ENCODE measurements around the gene GANAB.
"Not testable (repeated sequence)": the region's sequence is repeated elsewhere in the genome, so short reads cannot be mapped to it uniquely, and the experiment has no call there.

The GANAB gene

DNA sequence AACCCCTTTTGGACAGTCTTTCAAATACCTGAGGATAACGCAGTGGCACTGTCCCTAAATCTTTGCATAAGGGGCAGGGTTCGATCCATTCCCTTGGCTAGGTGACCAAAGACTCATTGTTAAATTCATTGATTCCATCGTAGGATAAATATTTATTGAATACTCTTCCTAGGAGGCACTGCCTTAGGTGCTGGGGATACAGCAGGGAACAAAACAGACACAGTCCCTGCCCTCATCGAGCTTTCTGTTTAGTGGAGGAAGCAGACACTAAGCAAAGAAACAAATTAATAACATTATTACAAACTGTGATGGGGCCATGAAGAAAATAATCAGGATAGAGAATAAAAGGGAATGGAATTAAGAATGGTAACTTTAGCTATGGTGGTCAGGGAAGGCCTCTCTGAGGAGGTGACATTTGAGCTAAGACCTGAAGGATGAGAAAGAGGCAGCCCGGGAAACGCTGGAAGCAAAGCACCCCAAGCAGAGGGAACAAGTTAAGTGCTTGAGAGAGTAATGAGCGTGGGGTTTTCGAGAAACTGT, 25.3 kb downstream of the GANAB start:
- DNase-seq, result no peak

DNA sequence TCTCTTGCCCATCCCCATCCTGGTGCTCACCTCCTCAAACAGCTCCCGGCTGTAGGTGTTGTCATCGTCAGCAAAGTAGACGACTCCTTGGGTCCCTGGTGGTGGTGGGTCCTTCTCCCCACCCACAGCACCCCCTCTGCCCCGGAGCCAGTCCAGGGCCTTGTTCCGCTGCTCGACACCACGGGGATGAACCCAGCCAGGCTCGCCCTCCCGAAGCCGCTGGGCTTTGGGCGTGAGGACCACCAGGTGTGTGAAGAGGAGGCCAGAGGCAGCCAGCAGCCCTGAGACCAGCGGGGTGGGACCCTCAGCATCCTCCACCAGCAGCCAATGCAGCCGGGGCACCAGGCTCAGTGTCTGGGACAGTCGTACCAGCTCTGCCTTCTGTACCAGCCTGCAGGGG, 29.5 kb downstream of the GANAB start:
- not testable (repeated sequence) for DNase-seq

DNA sequence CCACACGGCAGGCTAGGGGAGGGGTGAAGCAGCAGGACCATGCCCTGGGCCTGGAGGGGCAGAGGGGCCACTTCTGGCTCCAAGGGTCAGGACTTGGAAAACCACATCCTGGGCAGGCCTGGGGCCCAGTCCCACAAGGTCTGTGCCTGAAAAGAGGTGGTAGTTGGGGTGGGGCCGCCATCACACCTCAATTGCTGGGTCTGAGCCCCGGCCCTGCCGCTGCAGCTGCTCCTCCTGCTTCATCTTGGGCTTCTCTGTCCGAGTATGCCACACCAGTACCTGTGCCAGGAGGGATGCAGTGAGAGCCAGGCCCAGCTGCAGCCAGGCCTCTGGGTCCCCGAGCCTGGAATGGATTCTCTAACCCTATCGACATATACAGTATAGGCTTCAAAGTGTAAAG, 30.9 kb downstream of the GANAB start:
- DNase-seq, result no peak

DNA sequence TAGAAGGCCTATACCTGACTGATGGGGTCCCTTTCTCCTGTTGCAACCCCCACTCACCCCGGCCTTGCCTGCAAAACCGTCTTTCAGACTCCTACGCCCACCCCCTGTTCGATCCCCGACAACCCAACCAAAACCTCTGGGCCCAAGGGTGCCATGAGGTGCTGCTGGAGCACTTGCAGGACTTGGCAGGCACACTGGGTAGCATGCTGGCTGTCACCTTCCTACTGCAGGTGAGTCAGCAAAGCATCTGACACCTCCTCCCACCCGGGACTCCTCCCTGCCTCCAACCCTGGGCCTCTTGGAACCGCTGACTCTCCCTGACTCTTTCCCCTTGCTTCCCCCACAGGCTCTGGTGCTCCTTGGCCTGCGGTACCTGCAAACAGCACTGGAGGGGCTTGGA, 32.1 kb downstream of the GANAB start:
- DNase-seq, result no peak

DNA sequence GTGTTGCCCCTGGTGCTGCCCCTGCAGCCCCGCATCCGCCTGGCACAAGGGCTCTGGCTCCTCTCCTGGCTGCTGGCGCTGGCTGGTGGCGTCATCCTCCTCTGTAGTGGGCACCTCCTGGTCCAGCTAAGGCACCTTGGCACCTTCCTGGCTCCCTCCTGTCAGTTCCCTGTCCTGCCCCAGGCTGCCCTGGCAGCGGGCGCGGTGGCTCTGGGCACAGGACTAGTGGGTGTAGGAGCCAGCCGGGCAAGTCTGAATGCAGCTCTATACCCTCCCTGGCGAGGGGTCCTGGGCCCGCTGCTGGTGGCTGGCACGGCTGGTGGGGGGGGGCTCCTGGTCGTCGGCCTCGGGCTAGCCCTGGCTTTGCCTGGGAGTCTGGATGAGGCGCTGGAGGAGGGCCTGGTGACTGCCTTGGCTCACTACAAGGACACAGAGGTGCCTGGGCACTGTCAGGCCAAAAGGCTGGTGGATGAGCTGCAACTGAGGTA, 33.1 kb downstream of the GANAB start:
- DNase-seq, result no peak

DNA sequence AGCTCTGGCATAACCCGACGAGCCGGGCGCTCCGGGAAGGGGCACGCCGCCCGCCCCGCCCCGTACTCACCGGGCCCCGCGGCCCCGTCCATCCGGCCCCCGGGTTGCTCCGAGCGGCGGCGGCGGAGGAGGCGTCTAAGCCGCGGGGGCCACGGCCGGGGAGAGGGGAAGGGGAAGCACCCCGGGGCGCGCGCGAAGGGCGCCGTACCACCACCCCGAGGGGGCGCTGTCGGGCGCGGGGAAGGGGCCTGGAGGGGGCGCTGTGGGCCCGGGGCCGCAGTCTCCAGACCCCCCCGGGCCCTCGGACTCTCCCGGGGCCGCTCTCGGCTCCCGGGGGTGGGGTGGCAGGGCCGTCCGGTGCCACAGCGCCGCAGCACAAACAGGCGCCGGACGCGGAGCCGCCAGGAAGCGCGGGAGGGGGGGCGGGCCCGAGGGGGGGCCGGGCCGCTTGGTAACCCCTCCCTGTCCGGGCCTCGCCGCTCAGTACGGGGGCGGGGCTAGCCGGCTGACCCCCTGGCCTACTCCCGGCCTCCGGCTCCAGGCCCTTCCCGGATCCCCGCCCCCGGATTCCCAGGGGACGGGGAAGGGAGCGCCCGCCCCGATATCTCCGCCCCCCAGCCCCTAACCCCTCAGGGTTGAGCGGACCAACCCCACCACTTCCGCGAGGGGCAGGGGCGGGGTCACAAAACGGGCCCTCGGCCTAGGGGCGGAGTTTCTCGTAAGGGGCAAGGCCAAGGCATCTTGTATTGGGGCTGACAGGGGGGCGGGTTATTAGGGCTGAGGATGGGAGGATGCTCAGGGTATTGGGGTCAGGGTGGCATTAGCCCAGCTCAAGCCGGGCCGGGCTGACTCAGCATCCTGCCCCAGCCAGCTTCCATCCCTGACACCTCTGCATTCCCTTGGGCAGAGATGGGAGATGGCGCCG, 33.8 kb downstream of the GANAB start, which contains the start of the genes EML3 and ROM1:
TSS of gene EML3 (minus strand) at position 410 of the 925 bp plus-strand sequence. CDS start at position 92, 318 bp downstream.
TSS of gene ROM1 (plus strand) at position 892 of the 925 bp plus-strand sequence. CDS start at position 917, 25 bp downstream.
- DNase-seq, result peak; percentile 71 to 76

DNA sequence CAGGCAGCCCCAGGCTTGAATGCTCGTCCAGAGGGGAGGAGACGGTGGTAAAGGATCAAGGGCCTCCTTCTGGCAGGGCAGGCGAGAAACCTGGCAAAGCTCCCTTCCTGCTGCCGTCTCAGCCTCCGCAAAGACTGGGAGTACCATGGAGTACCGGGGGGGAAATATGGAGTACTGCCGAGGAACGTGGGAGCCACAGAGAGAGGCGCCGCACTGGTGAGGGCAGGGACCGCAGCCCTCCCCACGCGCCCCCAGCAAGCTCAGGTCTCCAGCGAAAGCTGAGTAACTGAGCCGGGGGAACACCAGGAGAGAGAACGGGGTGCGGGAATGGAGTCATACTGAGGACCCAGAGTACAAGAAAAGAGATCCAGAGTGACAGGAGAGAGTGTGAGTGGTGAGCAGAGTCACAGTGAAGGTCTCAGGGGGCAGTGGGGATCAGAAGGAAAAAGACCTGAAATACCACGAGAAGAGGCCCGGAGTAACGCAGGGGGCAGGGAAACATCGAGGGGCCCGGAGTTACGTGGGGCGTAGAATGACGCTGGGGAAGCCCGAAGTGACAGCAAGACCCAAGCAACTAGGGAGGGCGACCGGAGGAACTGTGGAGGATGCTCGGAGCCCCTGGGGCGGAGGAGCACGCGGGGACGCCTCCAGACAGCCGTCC, 34.6 kb downstream of the GANAB start:
- peak; percentile 62 to 66 for DNase-seq

DNA sequence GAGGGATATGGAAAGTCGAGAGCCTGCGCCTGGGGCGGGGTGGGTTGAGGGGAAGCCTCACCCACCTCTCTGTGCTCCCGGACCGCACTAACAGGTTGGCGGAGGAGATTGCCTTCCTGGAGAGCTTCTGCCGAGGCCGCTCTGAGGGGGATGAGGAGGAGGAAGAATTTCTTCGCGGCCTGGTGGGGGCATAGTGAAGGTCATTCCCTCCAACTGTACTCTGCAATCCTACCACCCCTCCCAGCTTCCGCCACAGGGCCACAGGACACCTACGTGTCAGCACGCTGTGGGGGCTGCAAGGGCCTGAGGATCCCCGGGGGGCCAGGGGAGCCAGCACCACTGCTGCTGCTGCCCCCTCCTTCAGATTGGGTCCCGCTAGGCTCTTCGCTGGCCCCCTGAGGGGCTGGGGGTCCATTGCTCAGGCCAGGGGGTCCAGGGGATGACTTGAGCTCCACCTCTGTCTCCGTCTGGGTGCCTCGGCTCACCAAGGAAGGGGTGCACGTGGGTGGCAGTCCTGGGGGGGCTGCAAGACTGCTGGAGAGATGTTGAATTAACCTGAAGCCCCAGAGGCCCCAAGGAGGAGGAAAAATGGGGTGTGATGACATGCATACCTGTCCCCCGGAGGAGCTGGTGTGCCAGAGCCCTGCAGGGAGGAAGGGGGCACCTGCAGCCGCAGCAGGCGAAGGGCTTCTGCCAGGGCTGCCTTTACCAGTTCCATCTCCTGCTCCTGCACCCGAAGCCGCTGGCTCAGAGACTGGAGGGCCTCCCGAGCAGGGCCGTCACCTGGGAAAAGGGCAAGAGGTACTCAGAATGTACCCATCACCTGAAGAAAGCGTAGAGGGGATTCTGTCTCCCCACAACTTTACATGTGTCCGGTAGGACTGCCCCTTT, 35.4 kb downstream of the GANAB start:
- no peak for DNase-seq

DNA sequence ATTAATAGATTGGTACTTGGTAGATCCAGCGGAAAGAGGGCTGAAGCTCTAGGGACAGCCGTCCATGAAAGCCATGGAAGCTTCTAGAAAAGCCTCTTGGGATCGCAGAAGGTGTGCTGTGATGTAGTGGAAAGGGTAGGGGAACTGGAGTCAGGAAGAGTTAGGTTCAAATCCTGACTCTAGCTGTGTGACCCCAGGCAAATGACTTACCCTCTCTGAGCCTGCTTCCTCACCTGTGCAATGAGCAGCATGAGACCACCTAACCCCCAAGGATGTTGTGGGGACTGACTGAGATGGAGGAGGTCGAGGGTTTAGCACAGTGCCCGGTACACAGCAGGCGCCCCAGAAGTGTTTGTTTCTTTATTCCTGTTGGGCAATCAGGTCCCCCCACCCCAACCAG, 36.0 kb downstream of the GANAB start:
- no peak for DNase-seq

DNA sequence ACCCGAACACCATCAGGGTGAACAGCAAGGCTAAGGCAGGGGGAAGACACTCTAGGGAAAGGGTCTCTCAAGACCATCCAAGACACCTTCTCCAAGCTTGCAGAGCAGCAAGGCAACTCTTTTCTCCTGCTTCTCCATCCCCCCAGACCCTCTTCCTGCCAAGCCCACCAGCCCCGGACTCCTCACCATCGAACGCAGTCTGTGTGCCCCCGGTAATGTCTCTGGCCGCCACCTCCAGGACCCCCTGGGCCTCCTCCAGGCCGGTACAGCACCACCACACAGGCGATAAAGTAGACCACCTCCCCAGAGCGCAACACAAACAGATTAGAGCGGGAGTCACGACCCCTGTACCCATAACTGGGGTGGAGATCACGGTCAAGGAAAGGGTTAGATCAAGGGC, 37.6 kb downstream of the GANAB start:
- DNase-seq, result no peak

DNA sequence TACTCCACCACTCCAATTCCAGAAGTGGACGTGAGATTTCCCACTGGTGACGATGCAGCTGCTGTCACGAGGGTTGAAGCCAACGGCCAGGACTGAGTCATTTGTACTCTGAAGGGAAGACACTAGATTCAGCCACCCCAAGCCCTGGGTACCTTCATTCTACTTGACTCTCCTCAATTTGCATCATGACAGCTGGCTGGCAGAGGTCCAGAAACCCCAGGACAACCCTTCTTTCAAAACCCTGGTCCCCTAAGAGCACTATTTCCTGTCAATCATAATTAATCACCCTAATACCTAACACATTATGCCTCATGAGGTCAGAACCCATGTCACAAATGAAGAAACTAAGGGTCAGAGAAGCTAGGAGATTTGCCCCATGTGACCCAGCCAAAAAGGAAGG, 38.7 kb downstream of the GANAB start:
- no peak for DNase-seq

DNA sequence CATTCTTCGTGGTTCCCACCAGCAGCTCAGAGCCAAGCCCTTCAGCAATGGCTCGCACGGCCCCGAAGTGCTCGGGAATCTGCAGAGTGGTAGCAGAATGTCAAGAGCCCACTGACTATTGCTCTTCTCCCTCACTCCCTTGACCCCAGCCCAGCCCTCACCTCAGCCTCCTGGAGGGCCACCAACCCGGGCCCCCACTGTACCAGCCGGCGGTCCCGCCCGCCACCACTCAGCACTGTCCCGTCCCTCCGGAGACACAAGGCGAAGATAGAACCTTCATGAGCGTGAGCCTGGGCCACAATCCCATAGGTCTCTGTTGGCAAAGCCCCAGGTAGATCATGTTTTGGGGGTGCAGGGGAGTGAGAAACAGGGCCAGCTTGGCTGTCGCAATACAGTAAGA, 40.5 kb downstream of the GANAB start:
- DNase-seq, result no peak

DNA sequence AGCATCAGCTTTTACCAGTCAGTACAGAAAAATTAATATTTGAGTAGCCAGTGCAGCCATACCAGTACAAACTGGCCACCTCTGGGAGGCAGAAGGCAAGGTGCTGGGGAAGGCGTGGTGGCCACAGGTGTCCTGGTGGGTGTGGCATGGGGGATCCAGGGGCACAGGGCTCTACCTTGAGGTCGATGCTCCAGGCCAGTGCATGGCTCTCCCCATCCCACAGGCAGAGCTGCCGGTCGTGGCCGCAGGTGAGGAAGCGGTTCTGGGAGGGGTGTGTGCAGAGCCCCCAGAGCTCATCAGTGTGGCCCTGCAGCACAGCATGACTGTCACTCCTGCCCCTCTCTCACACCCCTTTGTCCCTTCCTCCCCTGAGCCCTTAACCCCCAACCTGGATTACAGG, 40.9 kb downstream of the GANAB start:
- no peak for DNase-seq

DNA sequence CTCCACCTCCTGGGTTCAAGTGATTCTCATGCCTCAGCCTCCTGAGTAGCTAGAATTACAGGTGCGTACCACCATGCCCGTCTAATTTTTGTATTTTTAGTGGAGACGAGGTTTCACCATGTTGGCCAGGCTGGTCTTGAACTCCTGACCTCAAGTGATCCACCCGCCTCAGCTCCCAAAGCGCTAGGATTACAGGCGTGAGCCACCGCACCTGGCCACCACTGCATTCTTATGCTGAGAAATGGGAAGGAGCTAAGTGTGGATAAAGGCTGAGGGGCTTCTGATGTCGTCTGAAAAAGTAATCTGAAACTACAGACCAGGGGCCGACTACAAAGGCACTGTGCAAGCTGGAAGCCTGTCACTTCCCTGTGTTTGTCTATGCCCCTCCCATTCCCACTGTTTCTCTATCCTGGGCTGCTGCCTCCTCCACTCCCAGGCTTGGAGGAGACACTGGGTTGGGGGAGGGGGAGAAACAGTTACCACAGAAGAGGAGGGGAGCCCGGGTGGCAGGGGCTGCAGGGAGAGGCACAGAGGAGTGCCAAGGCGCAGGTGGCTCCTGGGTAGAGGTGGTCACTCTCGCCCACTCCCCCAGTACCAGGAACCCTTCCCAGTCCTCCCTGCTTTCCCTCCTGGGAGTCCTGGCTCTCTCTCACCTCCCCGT, 41.8 kb downstream of the GANAB start:
- DNase-seq, result no peak

DNA sequence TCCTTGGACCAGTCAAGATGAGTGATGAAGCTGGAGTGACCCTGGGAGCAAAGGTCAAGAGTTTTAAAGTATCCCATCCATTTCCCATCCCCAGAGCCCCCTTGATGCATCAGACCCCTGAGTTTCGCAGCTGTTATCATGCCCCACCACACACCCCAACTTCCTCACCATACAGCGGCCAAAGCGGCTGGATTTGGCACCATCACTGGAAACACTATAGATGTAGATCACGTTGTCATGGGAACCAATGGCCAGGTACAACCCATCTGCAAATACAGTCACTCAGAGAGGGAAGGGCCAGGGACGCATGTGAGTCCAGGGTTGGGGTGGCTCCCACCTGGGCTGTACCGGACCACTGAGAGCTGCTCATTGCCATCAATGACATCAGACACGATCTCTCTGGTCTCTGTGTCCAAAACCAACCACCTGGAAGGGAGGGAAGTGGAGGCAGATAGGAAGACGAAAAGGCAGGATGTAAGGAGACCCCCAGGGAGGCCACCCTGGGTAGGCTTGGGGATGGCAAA, 42.6 kb downstream of the GANAB start:
- no peak for DNase-seq

DNA sequence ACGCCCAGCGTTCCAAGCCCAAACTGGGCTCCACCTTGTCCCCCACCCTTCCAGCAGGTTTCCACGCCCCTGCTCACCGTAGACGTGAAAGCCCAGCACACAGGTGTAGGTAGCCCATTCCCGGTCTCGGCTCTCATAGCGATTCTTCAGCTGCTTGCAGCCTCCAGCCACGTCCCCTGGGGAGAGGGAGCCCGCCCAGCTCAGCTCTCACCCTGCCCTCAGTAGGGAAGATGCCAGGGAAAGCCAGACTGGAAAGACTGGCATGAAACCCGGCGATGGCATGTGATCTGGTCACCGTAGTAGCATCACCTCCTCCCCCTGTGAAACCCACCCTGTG, 43.4 kb downstream of the GANAB start:
- DNase-seq, result no peak

DNA sequence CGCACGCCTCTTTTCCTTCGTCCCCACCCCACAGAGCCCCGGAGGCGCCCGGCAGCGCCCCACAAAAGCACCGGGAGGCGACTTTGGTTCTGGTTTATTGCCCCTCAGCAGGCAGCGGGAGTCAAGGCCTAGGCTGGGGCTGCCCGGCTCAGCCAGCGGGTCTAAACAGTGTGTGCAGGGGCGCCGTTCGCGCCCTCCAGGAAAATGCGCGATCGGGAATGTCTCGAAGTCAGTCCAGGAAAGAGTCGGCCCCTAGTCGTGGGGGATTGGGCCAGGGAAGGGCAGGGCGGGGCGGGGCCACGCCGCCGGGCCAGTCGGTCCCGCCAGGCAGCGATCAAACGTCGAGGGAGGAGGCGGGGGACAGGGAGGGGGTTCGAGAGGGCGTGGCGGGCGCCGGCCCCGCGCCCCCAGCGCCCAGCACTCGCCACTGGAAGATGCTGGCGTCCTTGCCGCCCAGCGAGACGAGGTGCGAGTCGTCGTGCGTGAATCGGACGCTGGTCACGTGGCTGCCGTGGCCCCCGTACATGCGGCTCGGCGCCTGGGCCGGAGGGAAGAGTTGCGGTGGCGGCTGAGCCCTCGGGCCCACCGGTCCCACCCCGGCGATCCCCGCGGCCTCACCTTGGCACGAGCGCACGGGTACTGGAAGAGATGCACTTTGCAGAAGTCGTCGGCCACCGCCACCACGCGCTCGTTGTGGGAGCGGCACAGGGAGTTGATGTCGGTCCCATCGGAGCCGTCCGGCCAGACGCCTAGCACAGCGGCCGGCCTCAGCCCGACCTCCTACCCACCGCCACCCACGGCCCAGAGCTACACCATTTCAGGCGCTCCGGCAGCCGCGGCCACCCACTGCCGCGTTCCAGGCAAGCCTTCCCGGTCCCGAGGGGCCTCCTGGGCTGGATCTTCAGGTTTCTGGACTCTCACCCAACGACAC, 44.0 kb downstream of the GANAB start:
- DNase-seq, result no peak

DNA sequence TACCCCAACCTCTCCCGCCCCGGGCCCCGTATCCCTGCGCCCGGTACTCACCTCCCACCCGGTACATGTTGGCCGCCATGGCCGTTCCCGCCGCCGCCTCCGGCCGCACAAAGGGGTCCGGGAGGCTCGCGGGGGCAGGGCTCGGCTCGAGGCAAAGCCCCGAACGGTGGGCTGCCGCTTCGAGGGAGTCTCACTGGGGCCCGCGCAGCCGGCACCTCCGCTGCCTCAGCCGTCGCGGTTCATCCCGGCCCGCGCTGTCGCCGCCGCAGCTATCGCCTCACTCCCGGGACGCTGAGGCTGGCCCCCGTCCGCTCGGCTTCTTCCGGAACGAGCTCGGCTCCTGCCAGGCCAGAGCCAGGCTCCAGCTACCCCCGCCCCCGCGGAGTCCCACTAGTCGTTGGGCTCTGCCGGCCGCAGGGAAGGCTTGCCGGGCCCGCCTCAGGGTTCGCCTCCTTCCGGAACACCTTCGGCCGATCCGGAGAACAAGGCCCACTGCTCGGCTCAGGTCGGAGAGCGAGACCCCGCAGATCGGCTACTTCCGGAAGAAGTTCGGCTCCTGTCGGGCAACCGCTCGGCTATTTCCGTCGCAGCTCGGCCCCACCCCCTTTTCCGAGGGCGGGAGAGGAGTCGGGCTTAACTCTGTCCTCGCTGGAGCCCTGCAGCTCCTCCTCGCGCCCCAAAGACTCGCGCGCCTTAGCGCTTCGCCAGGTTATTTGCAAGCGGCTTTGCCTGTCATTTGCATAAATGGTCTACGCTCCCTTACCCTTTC, 44.9 kb downstream of the GANAB start, which contains the start of gene MTA2:
TSS of gene MTA2 (minus strand) at position 494 of the 769 bp plus-strand sequence. CDS start at position 79, 415 bp downstream.
- peak; percentile 97 to 98 for DNase-seq

DNA sequence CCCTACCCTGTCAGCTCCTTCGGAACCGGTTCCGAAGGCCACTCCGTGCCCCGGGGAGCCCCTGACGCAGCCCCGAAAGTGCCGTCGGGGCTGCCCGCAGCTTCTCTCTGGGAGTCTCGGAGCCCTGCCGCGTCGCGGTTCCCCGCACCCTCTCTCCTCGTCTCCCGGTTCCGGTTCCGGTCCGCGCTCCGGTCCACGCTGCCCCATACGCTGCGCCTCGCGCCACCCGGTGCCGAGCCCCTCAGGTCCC, 45.4 kb downstream of the GANAB start:
- DNase-seq, result no peak
